Measurements from ENCODE around the gene CCDC30.
"Not testable (repeated sequence)": the region's sequence is repeated elsewhere in the genome, so short reads cannot be mapped to it uniquely, and the experiment has no call there.

The CCDC30 gene

DNA sequence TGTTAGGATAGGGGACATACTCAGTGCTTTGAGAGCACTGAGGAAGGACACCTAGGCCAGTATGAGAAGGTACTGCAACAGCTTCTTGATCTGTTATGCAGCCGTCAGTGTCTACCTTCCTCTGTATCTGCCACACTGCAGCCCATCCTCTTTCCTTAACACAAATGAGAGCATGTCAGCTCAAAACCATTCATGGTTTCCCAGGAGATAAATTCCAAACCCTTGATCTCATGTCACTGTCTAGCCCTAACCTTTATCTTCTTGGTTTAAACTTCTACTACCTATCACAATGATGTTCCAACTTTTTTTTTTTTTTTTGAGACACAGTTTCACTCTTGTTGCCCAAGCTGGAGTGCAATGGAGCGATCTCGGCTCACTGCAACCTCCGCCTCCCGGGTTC is 8.7 kb upstream of the CCDC30 start:
- no peak for DNase-seq

DNA sequence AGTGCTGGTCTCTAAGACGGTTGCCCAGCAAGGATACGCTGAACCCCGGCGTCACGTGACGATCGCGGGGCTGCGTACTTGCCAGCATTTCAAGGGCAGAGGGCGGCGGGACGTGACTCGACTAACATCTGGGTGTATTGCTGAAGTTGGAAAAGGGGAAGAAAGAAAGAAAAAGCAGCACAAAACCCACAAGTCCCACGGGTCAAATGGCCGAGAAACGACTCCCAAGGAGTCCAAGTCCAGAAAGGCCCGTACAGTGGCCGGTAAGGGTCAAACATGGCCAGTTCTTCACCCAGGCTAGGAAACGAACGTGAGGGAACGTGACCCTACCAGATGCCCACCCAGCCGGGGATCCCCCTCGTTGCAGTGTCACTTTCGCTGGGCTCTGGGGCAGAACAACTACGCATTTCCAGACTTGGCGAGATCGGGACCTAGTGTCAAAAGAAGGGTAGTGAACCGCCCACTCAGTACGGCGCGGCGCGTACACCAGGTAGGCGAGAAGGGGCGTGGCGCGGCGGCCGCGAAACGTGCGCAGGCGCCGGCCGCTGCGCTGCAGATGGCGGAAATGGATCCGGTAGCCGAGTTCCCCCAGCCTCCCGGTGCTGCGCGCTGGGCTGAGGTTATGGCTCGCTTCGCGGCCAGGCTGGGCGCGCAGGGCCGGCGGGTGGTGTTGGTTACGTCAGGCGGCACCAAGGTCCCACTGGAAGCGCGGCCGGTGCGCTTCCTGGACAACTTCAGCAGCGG is 6.9 kb upstream of the CCDC30 start, which contains the start of the genes PPCS and ZMYND12:
TSS of gene PPCS (plus strand) at position 534 of the 744 bp plus-strand sequence. CDS start at position 557, 23 bp downstream.
TSS of gene ZMYND12 (minus strand) at position 13 of the 744 bp plus-strand sequence. CDS start 25 bp downstream, outside the sequence.
- DNase-seq: peak; percentile 90 to 91

DNA sequence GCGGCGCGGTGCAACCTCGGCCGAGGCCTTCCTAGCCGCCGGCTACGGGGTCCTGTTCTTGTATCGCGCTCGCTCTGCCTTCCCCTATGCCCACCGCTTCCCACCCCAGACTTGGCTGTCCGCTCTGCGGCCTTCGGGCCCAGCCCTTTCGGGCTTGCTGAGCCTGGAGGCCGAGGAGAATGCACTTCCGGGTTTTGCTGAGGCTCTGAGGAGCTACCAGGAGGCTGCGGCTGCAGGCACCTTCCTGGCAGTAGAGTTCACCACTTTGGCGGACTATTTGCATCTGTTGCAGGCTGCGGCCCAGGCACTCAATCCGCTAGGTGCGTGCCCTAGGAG is 6.4 kb upstream of the CCDC30 start:
- DNase-seq: peak; percentile 44

DNA sequence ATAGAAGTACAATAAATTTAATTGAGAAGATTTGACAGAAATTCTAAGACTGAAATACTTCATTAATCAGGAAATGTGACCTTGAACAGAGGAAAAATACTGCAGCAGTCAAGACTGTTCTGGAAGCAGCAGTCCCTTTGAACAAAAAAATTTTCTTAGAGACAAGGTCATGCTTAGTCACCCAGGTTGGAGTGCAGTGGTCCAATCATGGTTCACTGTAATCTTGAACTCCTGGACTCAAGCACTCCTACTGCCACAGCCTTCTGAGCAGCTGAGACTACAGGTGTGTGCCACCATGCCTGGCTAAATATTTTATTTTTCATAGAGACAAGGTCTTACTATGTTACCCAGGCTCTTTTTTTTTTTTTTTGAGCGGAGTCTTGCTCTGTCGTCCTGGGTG is 1.9 kb upstream of the CCDC30 start:
- DNase-seq: no peak

DNA sequence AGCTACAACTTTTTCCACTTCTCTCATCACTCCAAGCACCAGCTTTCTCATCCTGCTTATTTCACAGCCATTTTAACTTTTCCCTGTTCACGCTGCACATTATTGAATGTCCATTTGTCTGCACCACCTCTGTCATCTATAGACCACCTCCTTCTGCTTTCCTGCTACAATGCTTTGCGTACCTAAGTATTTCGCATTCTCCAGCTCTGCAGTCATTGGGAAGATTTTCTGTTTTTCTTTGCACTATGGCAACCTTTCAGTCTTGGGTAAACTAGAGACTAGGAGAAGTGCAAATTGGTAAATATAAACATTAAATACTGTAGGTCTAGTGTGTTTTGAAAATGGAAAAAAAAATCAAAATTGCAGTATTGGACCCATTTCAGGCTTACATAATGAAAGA is 835 bp downstream of the CCDC30 start:
- DNase-seq: no peak

DNA sequence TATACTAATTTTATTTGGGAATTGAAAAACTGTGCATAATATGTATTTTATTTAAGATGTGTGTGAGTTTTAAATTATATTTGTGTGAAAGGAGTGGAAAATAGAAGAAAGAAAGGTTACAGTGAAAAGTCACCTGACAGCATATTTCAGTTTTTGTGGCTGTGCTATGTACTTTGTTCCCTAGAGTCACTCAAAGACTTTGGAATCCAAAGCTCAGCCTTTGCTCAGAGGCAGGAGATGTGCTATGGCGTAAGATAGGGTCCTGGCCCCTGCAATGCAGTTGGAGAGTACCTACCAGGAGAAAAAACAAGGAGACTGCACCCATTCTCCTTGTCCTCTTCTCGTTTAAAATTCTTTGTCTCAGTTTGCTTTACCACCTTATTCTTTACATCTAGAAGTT is 2.9 kb downstream of the CCDC30 start:
- DNase-seq: no peak

DNA sequence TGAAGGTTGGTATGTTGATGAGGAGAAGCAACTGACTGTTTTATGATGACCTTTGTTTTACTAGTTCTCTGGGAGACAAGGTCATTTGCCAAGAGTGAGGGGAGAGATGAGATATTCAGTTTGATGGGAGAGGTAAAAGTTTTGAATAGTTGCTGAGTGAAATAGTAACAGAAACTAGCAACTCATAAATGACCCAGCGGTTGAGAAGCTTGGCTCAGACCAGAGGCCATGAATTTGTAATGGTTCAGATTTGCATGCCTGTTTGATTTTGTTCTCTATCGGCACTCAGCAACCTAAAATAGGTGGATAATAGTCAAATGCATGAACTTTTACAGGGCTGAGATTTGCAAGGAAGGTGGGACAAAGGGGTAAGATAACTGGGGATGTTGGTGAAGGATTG is 6.6 kb downstream of the CCDC30 start:
- no peak for DNase-seq

DNA sequence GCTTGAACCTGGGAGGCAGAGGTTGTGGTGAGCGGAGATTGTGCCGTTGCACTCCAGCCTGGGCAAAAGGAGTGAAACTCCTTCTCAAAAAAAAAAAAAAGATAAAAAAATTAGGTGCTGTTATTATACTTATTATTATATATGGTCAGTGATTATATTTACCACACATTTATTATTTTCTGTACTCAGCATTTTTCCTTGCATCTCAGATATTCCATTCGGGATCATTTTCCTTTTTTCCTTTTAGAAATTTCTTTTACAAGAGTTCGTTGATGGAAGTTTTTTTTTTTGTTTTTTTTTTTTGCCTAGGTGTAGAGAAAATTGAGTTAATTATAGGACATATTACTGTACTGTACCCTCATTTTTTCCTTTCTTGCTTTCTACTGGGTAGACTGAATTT is 13.5 kb downstream of the CCDC30 start:
- no peak for DNase-seq

DNA sequence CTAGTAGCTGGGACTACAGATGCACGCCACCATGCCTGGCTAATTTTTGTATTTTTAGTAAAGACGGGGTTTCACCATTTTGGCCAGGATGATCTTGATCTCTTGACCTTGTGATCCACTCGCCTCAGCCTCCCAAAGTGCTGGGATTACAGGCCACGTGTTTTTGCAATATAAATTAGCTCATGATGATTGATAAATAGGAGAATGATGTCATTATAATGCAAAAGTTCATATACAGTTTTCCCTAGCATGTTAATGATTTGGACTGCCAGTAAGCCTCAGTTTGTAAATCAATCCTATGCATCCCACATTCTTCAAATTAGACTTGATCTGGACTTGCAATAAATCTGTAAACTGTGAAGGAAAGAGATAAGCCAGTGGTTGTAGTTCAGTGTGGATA is 14.3 kb downstream of the CCDC30 start:
- not testable (repeated sequence) for DNase-seq

DNA sequence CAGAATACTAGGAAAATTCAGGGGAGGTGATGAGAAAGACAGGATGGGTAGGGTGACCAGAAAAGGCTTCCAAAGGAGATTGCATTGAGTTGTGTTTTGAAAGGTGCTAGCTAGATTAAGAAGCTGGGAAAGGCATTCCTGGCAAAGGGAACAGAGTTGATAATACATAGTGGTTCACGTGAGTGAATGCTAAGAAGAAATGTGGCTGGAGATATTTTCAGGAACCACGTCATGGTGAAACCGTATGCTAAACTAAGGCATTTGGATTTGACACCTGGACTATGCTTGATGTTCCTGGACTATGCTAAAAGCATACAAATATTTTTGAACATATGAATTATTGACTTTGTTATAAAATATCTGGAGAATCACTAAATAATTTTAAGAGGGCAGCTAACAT is 14.7 kb downstream of the CCDC30 start:
- DNase-seq: no peak

DNA sequence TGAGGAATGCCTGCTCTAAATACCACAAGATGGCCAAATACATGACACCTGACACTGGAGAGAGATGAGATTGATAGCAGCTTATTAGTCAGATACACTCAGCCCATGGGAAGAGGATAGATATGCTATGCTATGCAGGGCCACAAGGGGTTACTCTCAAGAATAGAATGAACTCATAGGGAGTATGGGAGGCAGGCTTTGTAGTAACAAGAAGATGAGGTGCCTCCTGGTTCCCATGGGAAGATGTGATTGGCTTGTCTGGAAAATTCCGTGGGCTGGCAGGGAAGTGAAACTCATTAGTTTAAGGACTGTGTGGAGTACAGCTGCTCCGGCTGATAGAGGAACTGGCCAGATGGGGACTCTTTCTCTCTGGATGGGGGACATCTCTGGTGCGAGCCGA is 16.5 kb downstream of the CCDC30 start:
- no peak for DNase-seq

DNA sequence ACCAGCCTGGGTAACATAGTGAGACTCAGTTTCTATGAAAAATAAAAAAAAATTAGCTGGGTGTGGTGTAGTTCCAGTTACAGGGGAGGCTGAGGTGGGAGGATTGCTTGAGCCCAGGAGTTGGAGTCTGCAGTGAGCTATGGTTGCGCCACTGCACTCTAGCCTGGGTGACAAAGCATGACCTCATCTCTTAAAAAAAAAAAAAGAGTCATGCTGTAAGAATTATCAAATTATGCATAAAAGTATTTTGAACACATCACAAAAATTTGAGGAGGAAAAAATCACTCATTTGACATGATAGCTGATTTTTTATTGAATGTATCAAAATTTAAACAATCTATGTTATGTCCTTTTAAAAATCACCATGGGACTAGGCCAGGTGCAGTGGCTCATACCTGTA is 17.8 kb downstream of the CCDC30 start:
- DNase-seq: no peak

DNA sequence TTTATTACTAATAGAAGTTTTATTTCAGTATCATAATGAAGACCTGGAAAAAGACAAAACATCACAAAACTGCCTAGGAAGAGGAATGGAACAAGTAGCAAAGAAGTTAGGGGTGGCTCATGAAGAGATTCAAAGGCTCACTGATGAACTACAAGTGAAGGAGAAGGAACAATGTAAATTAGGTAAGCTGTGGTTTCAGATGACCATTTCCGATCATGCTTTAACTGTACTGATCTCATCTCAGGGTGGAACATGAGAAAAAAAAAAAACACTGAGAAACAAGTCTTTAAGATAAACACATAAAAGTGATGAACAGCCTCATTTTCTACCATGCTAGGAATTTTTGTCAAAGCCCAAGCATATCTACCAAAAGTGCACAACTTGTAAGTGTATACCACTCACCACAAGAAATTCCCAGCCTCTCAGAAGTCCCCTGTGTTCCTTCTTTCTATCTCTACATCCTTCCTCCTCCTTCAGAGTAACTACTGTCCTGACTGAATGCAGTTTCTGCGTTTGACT is 19.6 kb downstream of the CCDC30 start:
- DNase-seq: no peak

DNA sequence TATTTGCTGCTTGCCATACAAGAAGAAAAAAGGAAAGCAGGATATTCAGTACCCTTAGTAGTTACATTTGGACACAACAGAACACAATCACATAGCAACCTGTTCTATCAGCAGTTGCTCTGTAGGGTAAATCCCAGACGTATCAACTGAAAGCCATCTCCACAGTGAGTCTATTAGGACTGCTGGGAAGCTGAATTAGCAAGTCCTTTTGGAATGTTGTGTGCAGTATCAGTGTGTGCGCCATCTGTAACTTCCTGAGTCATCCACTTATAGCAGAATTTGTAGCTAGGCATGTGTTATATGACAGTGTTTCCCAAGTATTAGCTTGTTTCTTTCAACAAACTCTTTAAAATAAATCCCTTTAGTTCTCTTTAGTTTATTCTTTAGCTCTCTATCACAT is 21.3 kb downstream of the CCDC30 start:
- no peak for DNase-seq

DNA sequence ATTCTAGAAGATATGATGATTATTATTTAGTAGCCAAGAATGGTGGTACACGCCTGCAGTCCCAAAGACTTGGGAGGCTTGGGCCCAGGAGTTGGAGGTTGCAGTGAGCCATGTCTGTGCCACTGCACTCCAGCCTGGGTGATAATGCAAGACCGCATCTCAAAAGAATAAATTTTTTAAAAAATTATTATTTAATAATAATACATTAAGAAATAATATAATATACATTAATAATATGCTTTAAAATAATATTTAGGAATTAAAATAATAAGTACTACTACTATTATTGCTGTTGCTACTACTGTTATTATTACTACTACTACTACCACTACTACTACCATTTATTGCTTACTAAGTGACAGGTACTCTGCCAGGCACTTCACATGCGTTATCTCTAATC is 27.2 kb downstream of the CCDC30 start:
- DNase-seq: no peak

DNA sequence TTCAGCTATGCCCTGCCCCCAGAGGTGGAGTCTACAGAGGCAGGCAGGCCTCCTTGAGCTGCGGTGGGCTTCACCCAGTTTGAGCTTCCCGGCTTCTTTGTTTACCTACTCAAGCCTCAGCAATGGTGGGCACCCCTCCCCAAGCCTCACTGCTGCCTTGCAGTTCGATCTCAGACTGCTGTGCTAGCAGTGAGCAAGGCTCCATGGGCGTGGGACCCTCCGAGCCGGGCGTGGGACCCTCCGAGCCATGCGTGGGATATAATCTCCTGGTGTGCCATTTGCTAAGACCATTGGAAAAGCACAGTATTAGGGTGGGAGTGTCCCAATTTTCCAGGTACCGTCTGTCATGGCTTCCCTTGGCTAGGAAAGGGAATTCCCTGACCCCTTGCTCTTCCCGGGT is 38.9 kb downstream of the CCDC30 start:
- DNase-seq: not testable (repeated sequence)

DNA sequence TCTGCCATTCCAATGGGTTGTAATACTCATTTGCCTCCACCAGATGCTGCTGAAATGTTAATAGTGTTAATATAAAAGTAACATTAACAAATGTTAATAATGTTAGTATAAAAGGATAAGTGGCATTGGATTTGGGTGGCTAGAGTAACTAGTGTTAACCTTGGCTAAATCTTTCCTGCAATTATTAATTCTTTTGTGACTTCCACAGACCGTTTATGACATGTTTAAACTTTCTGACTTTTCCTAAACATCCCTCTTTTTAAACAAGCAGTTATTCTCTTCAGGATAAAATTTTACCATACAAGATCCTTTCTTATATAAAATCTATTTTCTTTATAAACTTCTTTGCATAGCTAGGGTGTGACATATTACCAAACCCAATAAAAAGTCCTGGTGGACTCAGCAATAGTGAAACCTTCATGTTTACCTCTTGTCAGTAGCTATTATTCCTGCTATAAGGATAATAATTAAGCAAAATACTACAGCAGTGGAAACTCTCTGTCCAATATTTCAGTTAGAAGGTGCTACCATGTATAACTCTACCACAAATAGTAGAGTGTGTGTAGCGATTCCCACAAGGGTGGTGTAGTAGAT is 41.5 kb downstream of the CCDC30 start:
- no peak for DNase-seq

DNA sequence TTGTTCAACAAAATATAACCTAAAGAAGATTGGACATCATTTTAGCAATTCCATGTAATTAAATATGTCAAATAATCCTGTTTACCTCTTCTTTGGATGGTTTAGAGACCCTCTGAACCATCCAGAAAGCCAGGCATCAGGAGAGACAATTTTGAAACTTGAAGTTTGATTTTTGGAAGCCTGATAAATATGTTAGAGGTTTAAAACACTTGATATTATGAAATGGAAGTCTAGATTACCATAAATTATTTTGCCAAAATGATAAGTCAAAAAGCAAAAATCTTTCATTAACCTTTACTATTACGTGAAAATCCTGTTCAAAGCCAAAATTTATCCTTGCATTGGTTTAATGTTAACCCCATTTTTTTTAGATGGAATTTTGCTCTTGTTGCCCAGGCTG is 43.5 kb downstream of the CCDC30 start:
- DNase-seq: no peak

DNA sequence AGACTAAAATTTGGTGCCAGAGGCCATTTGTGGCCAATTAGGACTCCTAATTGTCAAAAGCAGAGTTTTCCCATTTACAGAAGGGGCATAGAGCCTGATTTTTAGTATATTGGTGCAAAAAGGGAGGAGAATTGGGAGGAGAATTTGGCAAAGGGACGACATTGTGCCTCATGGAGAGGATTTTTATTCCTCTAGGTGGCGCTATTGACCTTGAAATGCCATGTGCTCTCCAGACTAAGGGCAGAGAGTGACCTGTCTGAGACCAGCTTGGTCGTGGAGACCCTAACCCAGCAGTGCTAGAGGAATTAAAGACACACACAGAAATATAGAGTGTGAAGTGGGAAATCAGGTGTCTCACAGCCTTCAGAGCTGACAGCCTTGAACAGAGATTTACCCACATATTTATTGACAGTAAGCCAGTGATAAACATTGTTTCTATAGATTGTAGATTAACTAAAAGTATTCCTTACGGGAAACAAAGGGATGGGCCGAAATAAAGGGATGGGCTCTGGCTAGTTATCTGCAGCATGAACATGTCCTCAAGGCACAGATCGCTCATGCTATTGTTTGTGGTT is 48.6 kb downstream of the CCDC30 start:
- not testable (repeated sequence) for DNase-seq

DNA sequence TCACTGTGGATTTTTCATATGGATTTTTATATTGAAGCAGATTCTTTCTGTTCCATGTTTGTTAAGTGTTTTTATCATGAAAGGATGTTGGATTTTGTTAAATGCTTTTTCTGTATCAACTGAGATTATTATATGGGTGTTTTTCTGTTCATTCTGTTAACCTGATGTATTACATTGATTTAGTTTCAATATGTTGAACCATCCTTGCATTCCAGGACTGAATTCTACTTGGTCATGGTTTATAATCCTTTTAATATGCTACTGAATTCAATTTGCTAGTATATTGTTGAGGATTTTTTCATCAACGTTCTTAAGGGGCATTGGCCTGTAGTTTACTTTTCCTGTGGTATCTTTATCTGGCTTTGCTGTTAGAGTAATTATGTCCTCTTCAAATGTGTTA is 55.8 kb downstream of the CCDC30 start:
- no peak for DNase-seq

DNA sequence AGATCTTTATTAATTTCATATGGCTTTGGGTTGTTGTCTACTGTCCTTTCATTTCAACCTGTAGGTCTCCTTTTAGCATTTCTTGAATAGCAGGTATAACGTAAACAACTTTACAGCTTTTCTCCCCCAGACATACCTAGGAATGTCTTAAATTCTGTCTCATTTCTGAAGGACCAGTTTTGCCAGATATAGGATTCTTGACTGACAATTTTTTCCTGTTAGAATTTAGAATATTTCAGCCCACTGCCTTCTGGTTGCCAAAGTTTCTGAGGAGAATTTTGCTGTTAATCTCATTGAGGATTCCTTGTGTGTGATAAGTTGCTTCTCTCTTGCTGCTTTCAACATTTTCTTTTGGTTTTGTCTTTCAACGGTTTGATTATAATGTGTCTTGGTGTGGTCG is 60.1 kb downstream of the CCDC30 start:
- DNase-seq: no peak

DNA sequence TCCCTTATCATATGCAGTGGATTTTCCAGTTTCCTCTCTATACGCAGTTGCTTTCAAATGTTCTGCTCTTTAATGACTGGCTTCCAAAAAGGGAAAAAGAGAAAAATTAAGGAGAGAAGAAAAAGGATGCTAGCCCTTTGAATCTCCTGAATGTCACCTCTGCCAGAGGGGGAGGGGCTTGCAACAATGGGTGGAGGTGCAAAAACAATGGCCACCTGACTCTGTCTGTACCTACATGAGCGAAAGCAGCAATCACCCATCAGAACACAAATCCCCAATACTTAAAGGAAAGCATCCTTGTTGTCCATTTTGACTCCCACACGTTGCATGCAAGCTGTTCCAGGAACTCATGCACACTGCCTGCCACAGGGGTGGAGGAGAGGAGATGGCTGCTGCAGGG is 61.2 kb downstream of the CCDC30 start:
- no peak for DNase-seq

DNA sequence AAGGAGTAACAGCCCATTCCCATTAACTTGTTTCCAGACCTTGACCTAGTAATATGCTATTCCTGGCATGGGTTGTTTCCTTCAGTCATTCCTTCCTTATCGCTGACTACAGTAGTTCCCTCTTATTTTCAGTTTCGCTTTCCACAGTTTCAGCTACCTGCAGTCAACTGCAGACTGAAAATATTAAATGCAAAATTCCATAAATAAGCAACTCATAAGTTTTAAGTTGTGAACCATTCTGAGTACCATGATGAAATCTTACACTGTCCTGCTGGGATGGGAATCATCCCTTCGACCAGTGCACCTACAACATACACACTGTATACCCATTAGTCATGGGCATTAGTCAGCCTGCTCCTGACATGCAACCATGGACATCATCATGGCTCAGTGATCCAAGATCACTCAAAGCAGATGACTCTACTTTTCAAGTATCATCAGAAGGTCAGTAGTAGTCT is 66.7 kb downstream of the CCDC30 start:
- DNase-seq: no peak

DNA sequence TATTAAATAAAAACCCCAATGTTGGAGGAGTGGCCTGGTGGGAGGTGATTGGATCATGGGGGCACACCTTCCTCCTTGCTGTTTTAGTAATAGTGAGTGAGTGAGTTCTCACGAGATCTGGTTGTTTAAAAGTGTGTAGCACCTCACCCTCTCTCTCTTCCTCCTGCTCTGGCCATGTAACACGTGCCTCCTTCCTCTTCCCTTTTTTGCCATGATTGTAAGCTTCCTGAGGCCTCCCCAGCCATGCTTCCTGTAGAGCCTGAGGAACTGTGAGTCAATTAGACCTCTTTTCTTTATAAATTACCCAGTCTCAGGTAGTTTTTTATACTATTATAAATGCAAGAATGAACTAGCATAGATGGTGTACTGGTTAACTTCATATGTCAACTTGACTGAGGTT is 68.0 kb downstream of the CCDC30 start:
- DNase-seq: no peak

Data from stimulated activated CD4-positive, alpha-beta T cell treated with anti-CD3 and anti-CD28 coated beads, Interleukin-2, amount 100 ng/mL, for 48 hours (primary cell).